ENCODE data around the gene PLSCR2. TPM values are rescaled to one million over a fixed set of nuclear protein-coding genes. Genes with fewer than 3 reads are reported as not detected.
A peak's percentile ranks its signal among the peaks of the same experiment; 100 is the strongest.
"Not testable (repeated sequence)": the region's sequence is repeated elsewhere in the genome, so short reads cannot be mapped to it uniquely, and the experiment has no call there.

PLSCR2 gene
- total RNA-seq, 1 donor from 2014 or later = not detected

DNA sequence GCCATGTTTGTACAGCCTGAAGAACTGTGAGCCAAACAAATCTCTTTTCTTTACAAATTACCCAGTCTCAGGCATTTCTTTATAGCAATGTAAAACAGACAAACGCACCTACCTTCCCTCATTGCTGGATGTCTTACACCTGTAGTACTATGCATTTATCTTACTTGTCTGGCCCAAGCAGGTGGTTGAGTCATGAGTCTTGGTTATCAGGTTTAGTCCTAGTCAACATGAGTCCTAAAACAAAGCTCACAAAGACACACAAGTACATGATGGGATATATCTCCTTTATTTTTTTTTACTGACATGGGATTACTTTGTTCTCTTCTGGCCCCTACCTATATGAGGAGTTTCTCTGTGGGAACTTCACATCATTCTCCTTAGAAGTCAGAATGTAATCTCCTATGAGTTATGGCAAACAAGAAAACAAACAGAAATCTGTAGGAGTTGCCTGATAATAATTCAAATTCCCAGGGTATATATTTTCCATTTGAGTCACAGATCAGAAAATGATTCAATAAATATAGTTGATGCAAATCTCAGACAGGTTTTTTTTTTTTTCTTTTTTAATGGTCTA lies 33.6 kb upstream of the PLSCR2 start:
- TF ChIP-seq CTCF (IDR thresholded peaks at IDR 0.05) = no peak
- H3K27ac Mint-ChIP-seq (ENCODE audit: unreplicated experiment) = peak overlapping the region; percentile 88
- H3K4me1 Mint-ChIP-seq (ENCODE audit: unreplicated experiment) = peaks cover 52% of the 10 kb centered on the region
- DNase-seq (ENCODE audit: extremely low spot score, unreplicated experiment) = no peak
- H3K27me3 Mint-ChIP-seq (ENCODE audit: unreplicated experiment) = no peaks in the 10 kb centered on the region
- H3K9me3 Mint-ChIP-seq (ENCODE audit: unreplicated experiment) = no peaks in the 10 kb centered on the region
- H3K36me3 Mint-ChIP-seq (ENCODE audit: unreplicated experiment) = no peaks in the 10 kb centered on the region
- H3K4me3 Mint-ChIP-seq (ENCODE audit: unreplicated experiment) = no peak overlapping the region

DNA sequence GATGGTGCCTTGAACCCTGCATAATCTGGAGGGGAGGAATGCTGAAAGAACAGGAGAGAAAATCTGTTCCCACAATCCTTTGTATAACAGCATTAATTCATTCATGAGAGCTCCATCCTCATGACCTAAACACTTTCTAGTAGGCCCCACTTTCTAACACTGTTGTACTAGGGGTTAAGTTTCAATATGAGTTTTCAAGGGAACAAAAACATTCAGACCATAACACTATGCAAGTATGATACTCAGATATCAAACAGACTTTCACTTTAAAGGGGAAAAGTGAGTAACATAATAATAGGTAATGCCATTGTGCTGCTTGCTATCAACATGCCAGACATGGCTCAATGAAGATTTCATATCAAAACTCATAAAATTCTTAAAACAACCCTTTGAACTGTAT lies 32.4 kb upstream of the PLSCR2 start:
- H3K27ac Mint-ChIP-seq (ENCODE audit: unreplicated experiment) = no peak overlapping the region
- H3K9me3 Mint-ChIP-seq (ENCODE audit: unreplicated experiment) = no peaks in the 10 kb centered on the region
- no peaks in the 10 kb centered on the region for H3K27me3 Mint-ChIP-seq (ENCODE audit: unreplicated experiment)
- no peak for DNase-seq (ENCODE audit: extremely low spot score, unreplicated experiment)
- H3K4me3 Mint-ChIP-seq (ENCODE audit: unreplicated experiment) = no peak overlapping the region
- TF ChIP-seq CTCF (IDR thresholded peaks at IDR 0.05) = no peak
- H3K36me3 Mint-ChIP-seq (ENCODE audit: unreplicated experiment) = no peaks in the 10 kb centered on the region
- H3K4me1 Mint-ChIP-seq (ENCODE audit: unreplicated experiment) = peaks cover 40% of the 10 kb centered on the region

DNA sequence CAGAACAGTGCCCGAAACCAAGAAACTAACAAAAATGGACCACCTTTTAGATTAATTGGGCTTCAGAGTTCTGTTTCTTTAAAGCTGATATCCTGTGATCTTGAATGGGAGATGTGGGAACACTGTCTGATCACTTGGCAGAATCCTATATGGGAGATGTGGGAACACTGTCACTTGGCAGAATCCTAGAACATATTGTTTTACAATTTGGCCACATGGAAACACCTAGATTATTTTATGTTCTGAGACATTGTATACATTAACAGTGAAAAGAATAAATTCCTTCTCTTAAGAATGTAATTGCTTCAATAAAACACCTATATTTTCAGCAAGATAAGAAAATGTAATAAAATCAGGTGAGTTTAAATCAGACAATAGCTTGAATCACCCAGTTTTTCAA lies 30.3 kb upstream of the PLSCR2 start:
- no peak for TF ChIP-seq CTCF (IDR thresholded peaks at IDR 0.05)
- no peaks in the 10 kb centered on the region for H3K27me3 Mint-ChIP-seq (ENCODE audit: unreplicated experiment)

GRCh38 chr3:146498002-146498736 lies 28.8 kb upstream of the PLSCR2 start:
- no peak for DNase-seq (ENCODE audit: extremely low spot score, unreplicated experiment)
- Mint-ChIP-seq H3K27ac (ENCODE audit: unreplicated experiment) (no peak overlapping the region), H3K27me3 (ENCODE audit: unreplicated experiment) (no peaks in the 10 kb centered on the region), H3K4me3 (ENCODE audit: unreplicated experiment) (no peak overlapping the region), H3K4me1 (ENCODE audit: unreplicated experiment) (peaks cover 18% of the 10 kb centered on the region), H3K36me3 (ENCODE audit: unreplicated experiment) (no peaks in the 10 kb centered on the region), H3K9me3 (ENCODE audit: unreplicated experiment) (no peaks in the 10 kb centered on the region)
- no peak for TF ChIP-seq CTCF (IDR thresholded peaks at IDR 0.05)

More for the DNA sequence above, 30.3 kb upstream of the PLSCR2 start:
- Mint-ChIP-seq H3K27ac (ENCODE audit: unreplicated experiment) (no peak overlapping the region), H3K4me3 (ENCODE audit: unreplicated experiment) (no peak overlapping the region), H3K36me3 (ENCODE audit: unreplicated experiment) (no peaks in the 10 kb centered on the region), H3K4me1 (ENCODE audit: unreplicated experiment) (peaks cover 24% of the 10 kb centered on the region), H3K9me3 (ENCODE audit: unreplicated experiment) (no peaks in the 10 kb centered on the region)
- DNase-seq (ENCODE audit: extremely low spot score, unreplicated experiment) = no peak

DNA sequence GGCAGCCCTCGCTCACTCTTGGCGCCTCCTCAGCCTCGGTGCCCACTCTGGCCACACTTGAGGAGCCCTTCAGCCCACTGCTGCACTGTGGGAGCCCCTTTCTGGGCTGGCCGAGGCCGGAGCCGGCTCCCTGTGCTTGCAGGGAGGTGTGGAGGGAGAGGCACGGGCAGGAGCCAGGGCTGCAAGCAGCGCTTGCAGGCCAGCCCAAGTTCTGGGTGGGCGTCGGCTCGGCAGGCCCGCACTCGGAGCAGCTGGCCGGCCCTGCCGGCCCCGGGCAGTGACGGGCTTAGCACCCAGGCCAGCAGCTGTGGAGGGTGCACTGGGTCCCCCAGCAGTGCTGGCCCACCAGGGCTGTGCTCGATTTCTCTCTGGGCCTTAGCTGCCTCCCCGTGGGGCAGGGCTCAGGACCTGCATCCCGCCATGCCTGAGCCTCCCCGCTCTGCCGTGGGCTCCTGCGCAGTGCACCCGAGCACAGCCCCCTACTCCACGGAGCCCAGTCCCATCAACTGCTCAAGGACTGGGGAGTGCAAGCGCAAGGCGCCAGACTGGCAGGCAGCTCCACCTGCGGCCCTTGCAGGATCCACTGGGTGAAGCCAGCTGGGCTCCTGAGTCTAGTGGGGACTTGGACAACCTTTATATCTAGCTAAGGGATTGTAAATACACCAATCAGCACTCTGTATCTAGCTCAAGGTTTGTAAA lies 27.9 kb upstream of the PLSCR2 start:
- DNase-seq (ENCODE audit: extremely low spot score, unreplicated experiment); H3K27me3 Mint-ChIP-seq (ENCODE audit: unreplicated experiment); H3K9me3 Mint-ChIP-seq (ENCODE audit: unreplicated experiment); H3K4me3 Mint-ChIP-seq (ENCODE audit: unreplicated experiment); H3K36me3 Mint-ChIP-seq (ENCODE audit: unreplicated experiment); H3K27ac Mint-ChIP-seq (ENCODE audit: unreplicated experiment): not testable (repeated sequence)
- peaks cover 12% of the 10 kb centered on the region for H3K4me1 Mint-ChIP-seq (ENCODE audit: unreplicated experiment)

Data from osteocyte (in vitro differentiated cells).